HS-5 (cell line): ENCODE measurements around the gene GAL3ST2.
"Not testable (repeated sequence)": the region's sequence is repeated elsewhere in the genome, so short reads cannot be mapped to it uniquely, and the experiment has no call there.

Experiments used
- DNase-seq: peaks from one replicate; pipeline ENCODE4 v3.0.0-alpha.2; 2012; ENCODE audit warnings: low read depth

The GAL3ST2 gene

GRCh38 chr2:241768850-241769249 lies 7.8 kb upstream of the GAL3ST2 start:
- no peak for DNase-seq

- no peak for DNase-seq
Observed at GRCh38 chr2:241769819-241770184, 6.8 kb upstream of the GAL3ST2 start.

GRCh38 chr2:241770185-241770935 lies 6.3 kb upstream of the GAL3ST2 start:
- DNase-seq: no peak

- no peak for DNase-seq
Observed at GRCh38 chr2:241770936-241771285, 5.7 kb upstream of the GAL3ST2 start.

GRCh38 chr2:241771286-241772062 lies 5.1 kb upstream of the GAL3ST2 start:
- DNase-seq: no peak

GRCh38 chr2:241772063-241772499 lies 4.5 kb upstream of the GAL3ST2 start:
- DNase-seq: no peak

GRCh38 chr2:241773511-241774418 lies 2.9 kb upstream of the GAL3ST2 start:
- DNase-seq: no peak

- DNase-seq: peak; percentile 68
Observed at GRCh38 chr2:241774419-241775222, 2.0 kb upstream of the GAL3ST2 start.

GRCh38 chr2:241775223-241776177 lies 1.1 kb upstream of the GAL3ST2 start:
- no peak for DNase-seq

GRCh38 chr2:241777170-241777685 lies 606 bp downstream of the GAL3ST2 start:
- no peak for DNase-seq

- DNase-seq: no peak
Observed at GRCh38 chr2:241777686-241778627, 1.3 kb downstream of the GAL3ST2 start.

GRCh38 chr2:241780939-241781569 lies 4.4 kb downstream of the GAL3ST2 start:
- no peak for DNase-seq

GRCh38 chr2:241782053-241782452 lies 5.4 kb downstream of the GAL3ST2 start:
- not testable (repeated sequence) for DNase-seq

GRCh38 chr2:241788135-241788534 lies 11.5 kb downstream of the GAL3ST2 start:
- DNase-seq: no peak

GRCh38 chr2:241788572-241788971 lies 11.9 kb downstream of the GAL3ST2 start:
- no peak for DNase-seq

- not testable (repeated sequence) for DNase-seq
Observed at GRCh38 chr2:241791385-241791784, 14.8 kb downstream of the GAL3ST2 start.

- DNase-seq: no peak
Observed at GRCh38 chr2:241793385-241793784, 16.8 kb downstream of the GAL3ST2 start.

GRCh38 chr2:241794250-241794823 lies 17.7 kb downstream of the GAL3ST2 start:
- no peak for DNase-seq
